ENCODE results near the gene CKS2.

GRCh38 chr9:89340332-89340731, 29.3 kb downstream of the CKS2 start:
- TF ChIP-seq CTCF (IDR thresholded peaks at IDR 0.05; ENCODE audit: low read depth, low read length) (no peak), POLR2A (IDR thresholded peaks at IDR 0.05; ENCODE audit: extremely low read depth, insufficient read length) (no peak), MAX (IDR thresholded peaks at IDR 0.05; ENCODE audit: low read depth, low read length) (no peak)
